Skeletal muscle satellite cell (primary cell): ENCODE measurements around the gene RARA.

Experiments
- H3K27me3 ChIP-seq: 2 replicates; pipeline ENCODE4 v1.7.0; 2013; ENCODE audit warnings: low read length; ENCODE audit not compliant: control insufficient read depth, insufficient read depth
- H3K36me3 ChIP-seq: 2 replicates; pipeline ENCODE4 v1.7.0; 2013; ENCODE audit warnings: mild to moderate bottlenecking, control low read depth, low read length; ENCODE audit not compliant: insufficient read depth
- H3K4me1 ChIP-seq: 2 replicates; pipeline ENCODE4 v1.7.0; 2013; ENCODE audit warnings: low read length; ENCODE audit not compliant: control insufficient read depth, insufficient read depth
- H3K4me2 ChIP-seq: 2 replicates; pipeline ENCODE4 v1.7.0; 2013; ENCODE audit warnings: mild to moderate bottlenecking, low read length
- H3K4me3 ChIP-seq: 2 replicates; pipeline ENCODE4 v1.7.0; 2013; ENCODE audit warnings: low read length
- H3K9ac ChIP-seq: 2 replicates; pipeline ENCODE4 v1.7.0; 2013; ENCODE audit warnings: mild to moderate bottlenecking, low read depth, low read length, moderate library complexity
- H3K9me3 ChIP-seq: replicated peaks from 2 replicates; pipeline ENCODE4 v1.7.0; 2013; ENCODE audit warnings: mild to moderate bottlenecking, control low read depth, low read length

The RARA gene

GRCh38 chr17:40311575-40311974 lies 2.6 kb downstream of the RARA start:
- peak overlapping the region; percentile 28 for H3K4me3 ChIP-seq

DNA sequence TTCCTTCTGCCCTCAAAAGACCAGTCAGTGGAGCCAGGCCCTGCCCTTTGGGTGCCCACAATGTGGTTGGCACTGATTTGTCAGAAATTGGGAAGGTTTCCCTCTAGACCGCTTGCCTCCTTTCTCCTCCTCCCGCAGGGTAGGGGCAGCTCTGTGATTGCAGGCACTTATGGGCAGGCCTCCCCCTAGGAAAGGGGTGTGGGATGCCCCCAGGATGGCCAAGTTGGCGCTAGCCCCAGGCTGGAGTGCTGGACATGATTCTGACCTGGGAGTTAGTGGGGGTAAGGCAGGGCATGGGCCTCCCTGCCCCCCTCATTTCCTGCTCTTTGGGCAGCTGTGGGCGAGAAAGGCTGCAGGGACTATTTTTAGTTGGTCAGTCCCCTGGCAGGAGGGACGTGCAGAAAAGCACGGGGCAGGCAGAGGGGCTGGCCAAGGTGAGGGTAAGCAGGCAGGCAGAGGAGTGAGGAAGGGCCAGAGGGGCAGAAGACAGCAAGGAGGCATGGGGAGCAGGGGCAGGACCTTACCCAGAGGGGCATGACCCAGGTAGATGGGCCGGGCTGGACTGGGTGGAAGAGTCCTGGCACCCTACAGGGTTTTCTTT lies 3.3 kb downstream of the RARA start:
- Histone ChIP-seq H3K9ac (peak overlapping the region; percentile 48), H3K4me1 (peaks cover 87% of the 10 kb centered on the region), H3K4me2 (peak overlapping the region; percentile 67), H3K36me3 (no peaks in the 10 kb centered on the region), H3K4me3 (peak overlapping the region; percentile 28), H3K27me3 (no peaks in the 10 kb centered on the region), H3K9me3 (no peaks in the 10 kb centered on the region)

More at GRCh38 chr17:40311575-40311974, 2.6 kb downstream of the RARA start:
- H3K4me2 ChIP-seq: peak overlapping the region; percentile 67
- H3K27me3 ChIP-seq: no peaks in the 10 kb centered on the region
- H3K9ac ChIP-seq: peak overlapping the region; percentile 48
- peaks cover 87% of the 10 kb centered on the region for H3K4me1 ChIP-seq
- no peaks in the 10 kb centered on the region for H3K9me3 ChIP-seq
- H3K36me3 ChIP-seq: no peaks in the 10 kb centered on the region

DNA sequence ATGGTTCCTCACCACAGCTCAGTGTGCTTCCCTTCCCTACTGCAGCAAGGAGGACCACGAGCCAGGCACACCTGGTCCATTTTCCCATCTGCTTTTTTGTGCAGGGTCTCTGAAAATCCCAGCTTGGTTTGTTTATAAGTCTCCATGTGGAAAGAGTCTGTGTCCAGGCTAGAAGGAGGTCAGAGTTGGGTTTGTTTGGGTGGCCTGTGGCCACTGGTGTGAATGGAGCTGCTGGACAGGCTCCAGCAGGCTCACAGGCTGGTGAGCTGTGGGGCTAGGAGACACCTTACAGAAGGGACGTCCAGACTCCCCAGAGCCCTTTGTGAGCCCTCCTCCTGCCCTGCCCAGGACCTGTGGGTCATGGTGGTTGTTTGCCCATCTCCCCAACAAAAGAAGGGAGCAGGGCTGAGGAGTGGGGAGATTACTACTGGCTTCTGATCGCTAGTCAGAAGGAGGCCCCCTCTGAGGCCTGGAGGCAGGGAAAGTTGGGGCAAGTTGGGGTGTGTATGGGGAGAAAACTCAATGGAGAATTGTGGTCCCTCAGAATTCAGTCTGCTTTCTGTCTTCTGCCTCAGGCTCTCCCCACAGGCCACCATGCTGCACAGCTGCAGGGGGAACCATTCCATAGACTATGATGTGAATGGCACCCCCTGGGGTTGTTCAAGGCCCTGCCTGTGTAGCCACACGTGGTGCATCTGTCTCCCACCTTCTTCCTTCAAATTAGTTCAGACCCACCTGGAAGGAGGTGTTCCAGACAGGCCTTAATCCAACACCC lies 4.1 kb downstream of the RARA start:
- Histone ChIP-seq H3K36me3 (no peaks in the 10 kb centered on the region), H3K4me1 (peaks cover 85% of the 10 kb centered on the region), H3K9ac (peak overlapping the region; percentile 48), H3K4me2 (peak overlapping the region; percentile 67), H3K4me3 (peak overlapping the region; percentile 10), H3K9me3 (no peaks in the 10 kb centered on the region), H3K27me3 (no peaks in the 10 kb centered on the region)

DNA sequence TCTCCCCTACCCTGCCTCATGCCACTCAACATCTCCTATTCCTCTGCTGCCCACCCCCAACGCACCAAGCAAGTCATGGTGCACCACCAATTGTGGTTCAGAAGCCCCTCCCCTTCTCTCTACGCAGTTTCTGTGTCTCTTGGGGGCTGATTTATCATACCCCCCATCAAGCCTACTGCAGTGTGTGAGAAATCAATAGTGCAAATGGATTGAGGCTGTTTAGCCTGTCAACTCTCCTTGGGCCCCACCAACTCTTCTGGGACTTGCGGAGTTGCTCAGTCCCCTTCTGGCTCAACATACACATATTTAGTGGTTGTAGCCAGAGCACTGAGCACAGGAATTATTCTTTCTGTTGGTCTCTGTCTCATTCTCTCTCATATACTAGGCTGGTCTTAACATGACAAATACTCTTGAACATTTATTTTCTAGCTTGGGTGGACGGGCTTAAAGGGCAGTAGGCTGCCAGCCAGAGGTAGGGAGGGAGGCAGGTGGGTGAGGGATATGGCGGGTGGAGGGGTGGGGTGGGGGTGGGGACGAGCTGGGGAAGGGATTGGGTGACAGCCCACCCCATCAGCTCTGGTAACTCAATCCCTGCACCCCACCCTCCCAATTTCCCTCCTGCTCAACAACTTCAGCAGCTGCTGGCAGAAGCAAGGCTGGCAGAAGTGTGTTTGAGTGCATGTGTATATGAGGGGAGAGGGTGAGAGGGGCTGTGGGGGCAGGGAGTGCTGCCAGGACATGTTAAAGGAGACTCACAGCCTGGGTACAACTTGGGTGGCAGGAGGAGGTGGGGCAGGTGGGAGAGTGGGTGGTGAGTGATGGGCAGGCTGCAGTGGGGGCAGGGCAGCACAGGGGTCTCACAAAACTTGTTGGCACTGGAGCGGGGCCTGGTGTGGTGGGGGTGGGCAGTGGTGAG lies 4.9 kb downstream of the RARA start:
- Histone ChIP-seq H3K36me3 (no peaks in the 10 kb centered on the region), H3K27me3 (no peaks in the 10 kb centered on the region), H3K9me3 (no peaks in the 10 kb centered on the region), H3K4me1 (peaks cover 80% of the 10 kb centered on the region), H3K4me3 (no peak overlapping the region), H3K9ac (no peak overlapping the region), H3K4me2 (peak overlapping the region; percentile 60)

DNA sequence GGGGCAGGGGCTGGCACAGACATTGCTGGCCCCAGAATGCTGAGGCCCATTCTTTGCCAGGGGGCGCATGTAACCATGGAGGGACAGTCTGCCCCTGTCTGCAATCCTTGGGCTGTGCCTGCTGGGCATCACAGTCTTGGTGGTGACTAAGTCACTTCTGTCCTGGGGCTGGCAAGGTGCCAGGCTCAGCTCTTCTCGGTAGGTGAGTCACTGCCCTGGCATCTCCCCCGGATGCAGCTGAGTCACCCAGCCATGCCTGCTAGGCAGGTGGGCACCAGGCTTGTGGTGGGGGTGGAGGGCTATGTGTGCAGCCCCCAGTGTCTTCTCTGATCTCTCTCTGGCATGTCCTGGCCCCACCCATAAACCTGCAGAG lies 5.6 kb downstream of the RARA start:
- Histone ChIP-seq H3K36me3 (no peaks in the 10 kb centered on the region), H3K4me2 (peak overlapping the region; percentile 60), H3K9ac (no peak overlapping the region), H3K4me3 (no peak overlapping the region), H3K9me3 (no peaks in the 10 kb centered on the region), H3K27me3 (no peaks in the 10 kb centered on the region), H3K4me1 (peaks cover 74% of the 10 kb centered on the region)

GRCh38 chr17:40315206-40315605 lies 6.2 kb downstream of the RARA start:
- Histone ChIP-seq H3K4me3 (no peak overlapping the region), H3K36me3 (no peaks in the 10 kb centered on the region)

GRCh38 chr17:40315678-40316570 lies 6.9 kb downstream of the RARA start:
- no peak overlapping the region for H3K9ac ChIP-seq
- no peaks in the 10 kb centered on the region for H3K9me3 ChIP-seq
- no peaks in the 10 kb centered on the region for H3K27me3 ChIP-seq
- H3K36me3 ChIP-seq: no peaks in the 10 kb centered on the region
- peak overlapping the region; percentile 59 for H3K4me3 ChIP-seq
- H3K4me2 ChIP-seq: peak overlapping the region; percentile 96
- peaks cover 81% of the 10 kb centered on the region for H3K4me1 ChIP-seq

More at GRCh38 chr17:40315206-40315605, 6.2 kb downstream of the RARA start:
- H3K9ac ChIP-seq: no peak overlapping the region
- H3K9me3 ChIP-seq: no peaks in the 10 kb centered on the region
- H3K4me1 ChIP-seq: peaks cover 76% of the 10 kb centered on the region
- no peak overlapping the region for H3K4me2 ChIP-seq
- no peaks in the 10 kb centered on the region for H3K27me3 ChIP-seq

GRCh38 chr17:40316571-40317344 lies 7.8 kb downstream of the RARA start:
- H3K9ac ChIP-seq: peak overlapping the region; percentile 97
- H3K4me3 ChIP-seq: peak overlapping the region; percentile 59

DNA sequence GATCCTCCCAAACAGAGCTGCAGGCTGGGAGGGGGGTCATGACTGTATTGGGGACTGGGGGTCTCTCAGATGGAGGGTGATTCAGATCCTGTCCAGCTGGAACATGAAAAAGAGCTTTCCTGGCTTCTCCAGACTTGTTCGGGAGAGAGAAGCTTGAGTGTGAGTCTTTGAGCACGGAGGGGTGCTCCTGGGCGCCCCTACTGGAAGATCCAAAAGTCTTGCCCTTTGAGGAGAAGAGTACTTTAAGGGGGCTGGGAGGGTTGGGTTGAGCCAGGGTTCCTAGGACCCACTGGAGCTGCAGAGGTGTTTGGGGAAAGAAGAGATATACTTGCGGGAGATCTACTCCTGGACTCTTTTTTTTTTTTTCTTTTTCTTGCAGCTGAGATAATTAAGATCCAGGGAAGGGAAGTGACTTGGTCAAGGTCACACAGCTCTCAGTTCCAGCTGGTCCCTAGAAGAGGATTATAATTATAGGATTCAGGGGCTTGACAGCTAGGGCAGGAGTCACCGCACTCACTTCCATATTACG lies 8.4 kb downstream of the RARA start:
- Histone ChIP-seq H3K9me3 (no peaks in the 10 kb centered on the region), H3K9ac (peak overlapping the region; percentile 97), H3K4me1 (peaks cover 81% of the 10 kb centered on the region), H3K4me2 (peak overlapping the region; percentile 96), H3K27me3 (no peaks in the 10 kb centered on the region), H3K4me3 (peak overlapping the region; percentile 90), H3K36me3 (no peaks in the 10 kb centered on the region)

More at GRCh38 chr17:40316571-40317344, 7.8 kb downstream of the RARA start:
- H3K4me2 ChIP-seq: peak overlapping the region; percentile 96
- H3K9me3 ChIP-seq: no peaks in the 10 kb centered on the region
- no peaks in the 10 kb centered on the region for H3K36me3 ChIP-seq
- no peaks in the 10 kb centered on the region for H3K27me3 ChIP-seq
- peaks cover 81% of the 10 kb centered on the region for H3K4me1 ChIP-seq
